Measurements from ENCODE around the gene STARD10. TPM values are rescaled to one million over a fixed set of nuclear protein-coding genes. Genes with fewer than 3 reads are reported as not detected.

Gene STARD10
- total and polyA plus RNA-seq, 10 donors = 19.7 to 46.7 (median 27.9) TPM

DNA sequence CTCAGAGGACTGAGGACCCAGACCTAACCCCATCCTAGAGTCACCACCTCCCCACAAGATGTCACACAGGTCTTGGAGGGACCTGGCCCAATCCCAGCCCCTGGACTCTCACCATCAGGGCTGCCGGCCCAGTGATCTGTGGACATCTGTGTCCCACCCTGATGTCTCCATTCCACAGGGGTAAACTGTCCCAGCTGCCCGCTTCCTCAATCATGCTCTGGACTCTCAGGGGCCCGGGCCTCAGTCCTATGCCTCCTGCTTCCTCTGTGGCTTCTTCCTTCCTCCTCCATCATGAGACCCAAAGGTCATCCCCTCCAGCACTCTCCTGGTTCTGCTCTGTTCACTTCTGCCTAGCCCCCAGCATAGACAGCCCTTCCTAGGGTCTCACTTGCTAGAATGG lies 73.8 kb downstream of the STARD10 start:
- Histone ChIP-seq H3K27ac (peak overlapping the region in 7 of 8 donors; percentile 85 to 97 (median 92)), H3K9me3 (no peaks in the 10 kb centered on the region), H3K4me3 (peak overlapping the region in 6 of 8 donors; percentile 24 to 81 (median 63)), H3K4me1 (peaks cover 50 to 100% (median 91%) of the 10 kb centered on the region in 6 donors), H3K27me3 (replicated peaks in 1 of 7) (no peaks in the 10 kb centered on the region), H3K36me3 (peaks cover 0 to 87% (median 25%) of the 10 kb centered on the region in 6 donors)
- no peak for DNase-seq
- TF ChIP-seq POLR2A (IDR thresholded peaks at IDR 0.05) (no peak), POLR2AphosphoS5 (IDR thresholded peaks at IDR 0.05) (peak; percentile 8 to 45 (median 36))
- 15 to 45% (median 27%) methylated on average over 3 of the region's 3 CpGs for WGBS, 5 donors
- intact Hi-C loops (cut with DNase I; ENCODE audit: low total_unique reads) = loop anchor here (10.0 kb wide), 1 partner anchor 455 kb away; no protein-coding TSS in a partner anchor

DNA sequence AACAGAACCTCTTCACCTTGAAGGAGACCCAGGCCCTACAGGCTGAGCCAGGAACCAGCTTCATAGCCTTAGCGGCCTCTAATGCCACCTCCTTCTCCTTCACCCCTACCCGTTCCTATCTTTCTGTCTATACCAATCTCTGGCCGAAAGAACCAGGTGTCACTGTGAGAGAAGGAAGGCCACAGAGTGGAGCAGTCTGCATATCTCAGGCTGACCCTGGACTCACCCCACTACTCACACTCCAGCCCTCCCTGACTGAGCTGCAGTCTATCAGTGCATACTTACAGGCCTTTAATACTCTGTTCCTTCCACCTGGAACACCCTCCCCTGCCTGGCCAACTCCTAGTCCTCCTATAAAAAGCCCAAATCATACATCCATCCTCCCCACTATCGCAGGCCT lies 74.3 kb downstream of the STARD10 start:
- Histone ChIP-seq H3K27ac (peak overlapping the region in 6 of 8 donors; percentile 4 to 97 (median 92)), H3K4me3 (peak overlapping the region in 5 of 8 donors; percentile 24 to 81 (median 61)), H3K4me1 (peaks cover 45 to 100% (median 90%) of the 10 kb centered on the region in 6 donors), H3K9me3 (no peaks in the 10 kb centered on the region), H3K27me3 (replicated peaks in 1 of 7) (no peaks in the 10 kb centered on the region), H3K36me3 (peaks cover 0 to 87% (median 25%) of the 10 kb centered on the region in 6 donors)
- 65 to 75% (median 70%) methylated on average over 4 of the region's 4 CpGs for WGBS, 5 donors
- intact Hi-C loops (cut with DNase I; ENCODE audit: low total_unique reads) = no loop called here
- TF ChIP-seq, protein P1, sequence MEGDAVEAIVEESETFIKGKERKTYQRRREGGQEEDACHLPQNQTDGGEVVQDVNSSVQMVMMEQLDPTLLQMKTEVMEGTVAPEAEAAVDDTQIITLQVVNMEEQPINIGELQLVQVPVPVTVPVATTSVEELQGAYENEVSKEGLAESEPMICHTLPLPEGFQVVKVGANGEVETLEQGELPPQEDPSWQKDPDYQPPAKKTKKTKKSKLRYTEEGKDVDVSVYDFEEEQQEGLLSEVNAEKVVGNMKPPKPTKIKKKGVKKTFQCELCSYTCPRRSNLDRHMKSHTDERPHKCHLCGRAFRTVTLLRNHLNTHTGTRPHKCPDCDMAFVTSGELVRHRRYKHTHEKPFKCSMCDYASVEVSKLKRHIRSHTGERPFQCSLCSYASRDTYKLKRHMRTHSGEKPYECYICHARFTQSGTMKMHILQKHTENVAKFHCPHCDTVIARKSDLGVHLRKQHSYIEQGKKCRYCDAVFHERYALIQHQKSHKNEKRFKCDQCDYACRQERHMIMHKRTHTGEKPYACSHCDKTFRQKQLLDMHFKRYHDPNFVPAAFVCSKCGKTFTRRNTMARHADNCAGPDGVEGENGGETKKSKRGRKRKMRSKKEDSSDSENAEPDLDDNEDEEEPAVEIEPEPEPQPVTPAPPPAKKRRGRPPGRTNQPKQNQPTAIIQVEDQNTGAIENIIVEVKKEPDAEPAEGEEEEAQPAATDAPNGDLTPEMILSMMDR (IDR thresholded peaks at IDR 0.05 in 8 of 11, conservative IDR thresholded peaks at IDR 0.05 in 3 of 11) = no peak
- no peak for TF ChIP-seq POLR2AphosphoS5 (IDR thresholded peaks at IDR 0.05)
- no peak for TF ChIP-seq POLR2A (IDR thresholded peaks at IDR 0.05)
- no peak for DNase-seq

DNA sequence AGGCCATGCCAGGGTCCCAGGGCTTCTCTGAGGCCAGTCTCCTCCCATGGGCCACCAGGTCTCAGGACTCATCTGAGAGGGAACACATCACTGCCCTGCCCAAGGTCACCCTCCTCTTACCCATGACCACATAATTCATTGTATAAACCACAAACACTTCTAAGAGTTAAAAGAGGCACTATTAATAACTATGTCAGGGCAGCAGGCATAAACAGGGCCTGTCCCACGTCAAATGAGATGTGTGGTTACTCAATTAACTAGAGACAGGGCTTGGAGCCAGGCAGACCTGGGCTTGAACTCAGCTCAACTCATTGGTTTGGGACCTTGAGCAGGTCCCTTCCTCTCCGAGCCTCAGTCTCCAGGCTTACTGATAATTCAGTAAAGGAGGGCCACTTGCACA lies 74.7 kb downstream of the STARD10 start:
- Histone ChIP-seq H3K27me3 (replicated peaks in 1 of 7) (no peaks in the 10 kb centered on the region), H3K4me3 (peak overlapping the region in 3 of 8 donors; percentile 61 to 81 (median 71)), H3K36me3 (peaks cover 0 to 87% (median 23%) of the 10 kb centered on the region in 6 donors), H3K9me3 (no peaks in the 10 kb centered on the region), H3K27ac (peak overlapping the region in 5 of 8 donors; percentile 43 to 97 (median 92)), H3K4me1 (peaks cover 44 to 100% (median 90%) of the 10 kb centered on the region in 6 donors)
- no peak for DNase-seq
- 10 to 40% (median 26%) methylated on average over 2 of the region's 2 CpGs for WGBS, 5 donors
- intact Hi-C loops (cut with DNase I; ENCODE audit: low total_unique reads) = no loop called here
- TF ChIP-seq, protein P1 (IDR thresholded peaks at IDR 0.05 in 8 of 11, conservative IDR thresholded peaks at IDR 0.05 in 3 of 11) = no peak
- TF ChIP-seq POLR2A (IDR thresholded peaks at IDR 0.05) (no peak), POLR2AphosphoS5 (IDR thresholded peaks at IDR 0.05) (peak in 1 of 3 donors; percentile 51)

DNA sequence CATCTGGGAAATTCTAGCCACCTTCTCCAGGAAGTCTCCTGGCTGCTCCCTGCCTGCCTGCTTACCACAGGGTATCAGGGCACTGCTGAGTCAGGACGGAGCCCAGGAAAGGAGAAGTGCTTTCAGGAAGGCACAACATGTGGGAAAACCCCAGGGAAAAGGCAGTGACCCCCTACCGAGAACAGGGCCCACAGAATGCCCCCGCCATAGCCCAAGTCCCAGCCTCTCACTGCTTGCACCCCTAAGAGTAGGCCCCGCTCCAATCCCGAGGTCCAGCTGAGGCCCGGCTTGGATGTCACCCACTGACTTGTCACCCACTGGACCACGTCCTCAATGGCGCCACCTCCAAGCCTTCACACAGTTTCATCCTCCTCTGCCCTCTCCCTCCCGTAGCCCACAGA lies 75.7 kb downstream of the STARD10 start:
- Histone ChIP-seq H3K27me3 (replicated peaks in 1 of 7) (no peaks in the 10 kb centered on the region), H3K4me1 (peaks cover 44 to 100% (median 85%) of the 10 kb centered on the region in 6 donors), H3K9me3 (no peaks in the 10 kb centered on the region), H3K36me3 (peaks cover 0 to 87% (median 30%) of the 10 kb centered on the region in 6 donors), H3K4me3 (peak overlapping the region in 1 of 8 donors; percentile 81), H3K27ac (peak overlapping the region in 5 of 8 donors; percentile 32 to 97 (median 92))
- 59 to 75% (median 72%) methylated on average over 7 to 9 of the region's 9 CpGs for WGBS, 5 donors
- DNase-seq = no peak
- TF ChIP-seq POLR2AphosphoS5 (IDR thresholded peaks at IDR 0.05) = peak in 2 of 3 donors; percentile 21 to 38
- TF ChIP-seq, protein P1 (IDR thresholded peaks at IDR 0.05 in 8 of 11, conservative IDR thresholded peaks at IDR 0.05 in 3 of 11) = no peak
- intact Hi-C loops (cut with DNase I; ENCODE audit: low total_unique reads) = no loop called here

Measured in spleen (tissue), 11 donors.